Amniotic stem cell (primary cell): ENCODE measurements around the gene C16orf87.

Experiments
- DNase-seq: peaks from one replicate; lab custom pipeline; 2025; lab: John Stamatoyannopoulos, UW

The C16orf87 gene

DNA sequence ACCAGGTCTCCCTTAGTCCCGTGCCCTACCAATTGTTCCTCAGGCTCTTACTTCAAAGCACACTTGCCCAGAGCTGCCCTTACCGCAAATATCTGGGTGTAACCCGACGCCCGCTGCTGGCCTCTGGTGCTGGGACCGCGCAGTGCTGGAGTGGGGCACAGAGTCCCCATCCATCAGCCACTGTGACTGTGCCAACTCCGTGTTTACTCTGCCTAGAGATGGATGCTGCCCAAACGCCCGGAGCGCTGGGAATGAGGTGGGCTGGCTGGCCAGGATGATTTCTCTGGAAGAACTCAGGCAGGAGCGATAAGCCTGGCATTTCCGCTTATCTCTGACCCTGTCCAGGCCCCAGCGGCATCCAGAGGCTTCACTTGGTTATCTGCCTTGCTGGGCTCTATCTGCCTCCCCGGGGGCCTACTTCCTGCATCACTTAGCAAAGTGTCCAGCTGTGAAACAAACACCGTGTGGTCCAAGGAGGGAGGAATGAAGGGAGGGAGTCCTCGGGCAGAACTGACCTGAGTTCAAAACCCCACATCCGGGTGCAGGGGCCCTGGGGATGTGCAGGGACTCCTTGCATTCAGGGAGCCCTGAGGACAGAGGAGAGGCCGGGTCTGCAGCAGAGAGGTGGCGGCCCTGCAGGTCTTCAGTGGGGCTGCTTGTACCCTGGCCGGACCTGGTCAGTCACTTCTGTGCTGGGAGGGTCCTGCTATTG lies 73.5 kb downstream of the C16orf87 start:
- no peak for DNase-seq

- DNase-seq, result no peak
Observed at GRCh38 chr16:46756772-46757171, 74.2 kb downstream of the C16orf87 start.

DNA sequence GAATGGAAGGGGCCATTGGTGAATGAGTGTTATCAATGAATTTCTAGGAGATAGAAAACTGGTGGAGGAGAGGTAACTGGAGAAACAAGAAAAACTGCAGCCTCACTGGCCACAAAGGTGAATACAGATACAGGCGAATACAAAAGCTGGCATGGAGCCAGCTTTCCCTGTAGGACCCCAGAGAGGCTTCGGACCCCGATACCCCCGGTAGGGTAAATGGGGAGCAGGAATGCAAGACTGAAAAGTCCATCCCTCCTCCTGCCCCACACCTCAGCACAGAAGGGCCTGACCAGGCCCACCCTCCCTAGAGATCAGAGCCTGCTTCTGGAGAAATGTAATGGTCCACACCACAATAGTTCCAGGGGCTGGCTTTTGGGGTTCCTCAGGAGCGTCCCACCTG lies 78.0 kb downstream of the C16orf87 start:
- no peak for DNase-seq

DNA sequence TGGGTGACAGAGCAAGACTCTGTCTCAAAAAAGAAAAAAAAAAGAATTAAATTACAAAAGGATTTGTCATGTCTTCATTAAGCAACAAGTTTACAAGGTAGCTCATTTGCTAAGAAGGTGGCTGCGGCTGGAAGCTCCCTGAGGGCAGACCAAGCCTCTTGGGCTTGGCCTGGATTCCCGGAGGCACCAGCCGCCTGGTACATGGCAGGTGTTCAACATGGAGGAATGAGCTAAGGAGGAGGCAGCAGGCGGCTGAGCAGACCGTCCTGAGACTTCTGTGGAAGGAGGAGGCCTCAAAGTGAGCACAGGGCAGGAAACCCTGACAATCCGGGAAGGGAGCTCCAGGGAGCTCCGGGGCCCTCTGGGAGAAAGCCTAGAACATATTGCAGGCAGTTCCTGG lies 79.6 kb downstream of the C16orf87 start:
- DNase-seq, result no peak

GRCh38 chr16:46748775-46749705 lies 81.9 kb downstream of the C16orf87 start:
- no peak for DNase-seq

GRCh38 chr16:46747777-46748651 lies 83.0 kb downstream of the C16orf87 start, which contains the start of gene MYLK3:
TSS of gene MYLK3 (minus strand) at chr16:46748344. CDS start at chr16:46748193, 151 bp downstream.
- no peak for DNase-seq

GRCh38 chr16:46746821-46747776 lies 83.9 kb downstream of the C16orf87 start:
- no peak for DNase-seq
